ENCODE results near the gene PAGE2.
"Not testable (repeated sequence)": the region's sequence is repeated elsewhere in the genome, so short reads cannot be mapped to it uniquely, and the experiment has no call there.

PAGE2 gene

DNA sequence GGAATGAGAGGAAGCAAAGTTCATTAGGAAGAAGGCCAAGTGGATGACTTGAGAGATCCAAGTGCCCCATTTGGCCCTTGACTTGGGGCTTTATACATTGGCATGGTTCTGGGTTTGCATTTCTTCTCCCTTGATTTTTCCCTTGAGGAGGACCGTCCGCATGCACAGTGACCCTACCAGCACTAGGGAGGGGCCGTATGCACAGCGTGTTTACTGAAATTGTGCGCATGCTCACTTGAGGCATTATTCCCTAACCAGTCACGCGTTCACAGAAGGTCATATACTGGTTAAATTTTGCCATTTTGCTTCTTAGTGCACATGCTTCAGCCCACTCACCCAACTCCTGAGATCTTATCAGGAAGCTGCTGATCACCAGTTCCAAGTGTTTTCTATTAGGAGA lies 35.1 kb downstream of the PAGE2 start:
- Histone ChIP-seq H3K36me3 (ENCODE audit: control insufficient read depth, insufficient read depth, low read length) (no peaks in the 10 kb centered on the region), H3K9me3 (ENCODE audit: control insufficient read depth, low read length) (no peaks in the 10 kb centered on the region), H3K4me1 (ENCODE audit: control insufficient read depth, insufficient read depth, low read length, poor library complexity, severe bottlenecking) (peaks cover 17% of the 10 kb centered on the region), H3K4me3 (ENCODE audit: extremely low read depth, insufficient read depth, low read length, poor library complexity, severe bottlenecking) (no peak overlapping the region), H3K27ac (ENCODE audit: low read depth, low read length, severe bottlenecking) (no peak overlapping the region)
- 95 to 100% methylated on average over 5 to 7 of the region's 7 CpGs for WGBS, 2 experiments (ENCODE audit: insufficient coverage in 2 of 2)

DNA sequence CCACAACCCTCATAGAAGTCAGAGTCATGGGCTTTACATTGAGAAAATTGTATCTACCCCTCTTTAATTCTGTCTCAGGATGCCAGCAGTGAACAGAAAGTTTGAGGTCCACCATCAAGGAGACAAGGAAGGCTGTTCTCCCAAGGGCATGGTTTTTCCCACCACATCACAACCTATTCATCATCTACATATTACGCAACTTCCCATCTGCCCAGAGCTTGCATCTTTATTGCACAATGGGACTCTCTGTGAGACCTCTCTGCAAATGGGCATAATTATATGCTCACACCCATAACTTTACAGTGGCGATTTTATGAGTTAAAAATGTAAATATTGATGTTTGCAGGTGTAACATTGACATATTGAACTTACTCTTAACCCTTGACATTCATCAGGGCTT lies 38.9 kb downstream of the PAGE2 start:
- Histone ChIP-seq H3K9me3 (ENCODE audit: control insufficient read depth, low read length) (no peaks in the 10 kb centered on the region), H3K27ac (ENCODE audit: low read depth, low read length, severe bottlenecking) (no peak overlapping the region), H3K36me3 (ENCODE audit: control insufficient read depth, insufficient read depth, low read length) (no peaks in the 10 kb centered on the region), H3K4me3 (ENCODE audit: extremely low read depth, insufficient read depth, low read length, poor library complexity, severe bottlenecking) (no peak overlapping the region), H3K4me1 (ENCODE audit: control insufficient read depth, insufficient read depth, low read length, poor library complexity, severe bottlenecking) (no peaks in the 10 kb centered on the region)
- no CpG with 5 or more reads among the region's 2 CpGs for WGBS, 2 experiments (ENCODE audit: insufficient coverage in 2 of 2)

DNA sequence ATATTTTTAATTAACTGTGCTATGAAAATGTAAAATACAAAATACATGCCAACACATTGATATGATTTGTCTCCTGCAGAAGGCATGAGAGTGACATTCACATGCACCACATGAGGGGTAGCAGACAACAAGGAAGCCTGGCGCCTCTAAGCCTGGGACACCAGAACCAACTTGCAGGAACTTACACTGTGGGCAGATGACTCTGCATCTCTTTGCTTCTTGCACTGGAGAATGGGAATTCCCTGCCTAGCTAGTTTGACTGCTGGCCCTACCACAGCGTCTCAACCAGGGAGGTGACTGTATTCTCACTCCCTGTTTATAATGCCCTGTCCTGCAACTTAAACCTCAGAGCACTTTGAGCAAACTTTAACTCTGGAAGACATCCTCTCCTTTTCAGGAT lies 40.5 kb downstream of the PAGE2 start:
- no peak overlapping the region for H3K27ac ChIP-seq (ENCODE audit: low read depth, low read length, severe bottlenecking)
- no peaks in the 10 kb centered on the region for H3K36me3 ChIP-seq (ENCODE audit: control insufficient read depth, insufficient read depth, low read length)
- H3K9me3 ChIP-seq (ENCODE audit: control insufficient read depth, low read length) = no peaks in the 10 kb centered on the region
- H3K4me3 ChIP-seq (ENCODE audit: extremely low read depth, insufficient read depth, low read length, poor library complexity, severe bottlenecking) = no peak overlapping the region
- H3K4me1 ChIP-seq (ENCODE audit: control insufficient read depth, insufficient read depth, low read length, poor library complexity, severe bottlenecking) = no peaks in the 10 kb centered on the region
- 52 to 63% methylated on average over 1 to 2 of the region's 2 CpGs for WGBS, 2 experiments (ENCODE audit: insufficient coverage in 2 of 2)

DNA sequence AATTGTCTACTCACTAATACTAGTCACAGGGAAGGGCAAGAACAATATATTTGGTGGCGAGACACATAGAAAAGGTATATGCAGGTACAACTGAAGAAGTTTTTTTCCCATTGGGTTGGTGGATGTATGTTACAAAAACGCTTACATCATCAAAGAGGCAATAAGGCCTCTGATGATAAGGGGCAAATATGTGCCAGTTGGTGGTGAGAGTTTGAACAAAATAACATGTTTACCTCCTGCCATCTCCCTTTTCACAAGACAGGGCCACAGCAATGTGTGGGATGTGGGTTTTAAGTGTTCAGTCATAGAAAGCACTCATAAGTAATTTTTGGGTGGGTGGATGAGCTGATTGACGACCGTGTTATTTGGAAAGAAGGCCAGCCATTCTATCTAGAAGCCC lies 41.7 kb downstream of the PAGE2 start:
- H3K27ac ChIP-seq (ENCODE audit: low read depth, low read length, severe bottlenecking) = no peak overlapping the region
- H3K9me3 ChIP-seq (ENCODE audit: control insufficient read depth, low read length) = no peaks in the 10 kb centered on the region
- no peaks in the 10 kb centered on the region for H3K4me1 ChIP-seq (ENCODE audit: control insufficient read depth, insufficient read depth, low read length, poor library complexity, severe bottlenecking)
- no peaks in the 10 kb centered on the region for H3K36me3 ChIP-seq (ENCODE audit: control insufficient read depth, insufficient read depth, low read length)
- no CpG with 5 or more reads among the region's 4 CpGs for WGBS, 2 experiments (ENCODE audit: insufficient coverage in 2 of 2)
- H3K4me3 ChIP-seq (ENCODE audit: extremely low read depth, insufficient read depth, low read length, poor library complexity, severe bottlenecking) = no peak overlapping the region

DNA sequence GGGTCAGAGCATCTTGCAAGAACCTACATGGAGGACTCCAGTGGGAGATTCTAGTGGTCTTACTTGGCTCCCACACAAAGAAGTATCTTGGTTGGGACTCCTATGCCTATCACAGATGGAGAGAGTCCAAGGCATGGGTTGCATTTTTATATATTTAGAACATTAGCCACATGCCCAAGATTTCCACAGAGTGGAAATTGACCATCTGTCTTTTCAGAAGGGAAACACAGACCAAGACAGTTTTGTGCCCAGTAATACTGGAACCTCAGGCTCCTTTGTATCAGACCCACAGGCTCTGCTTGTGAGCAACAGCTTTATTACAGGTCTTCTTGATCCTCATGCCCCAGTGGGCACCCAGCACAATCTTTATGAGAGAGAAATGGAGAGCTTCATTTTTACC lies 43.6 kb downstream of the PAGE2 start:
- no peaks in the 10 kb centered on the region for H3K4me1 ChIP-seq (ENCODE audit: control insufficient read depth, insufficient read depth, low read length, poor library complexity, severe bottlenecking)
- H3K36me3 ChIP-seq (ENCODE audit: control insufficient read depth, insufficient read depth, low read length) = no peaks in the 10 kb centered on the region
- H3K27ac ChIP-seq (ENCODE audit: low read depth, low read length, severe bottlenecking) = no peak overlapping the region
- H3K4me3 ChIP-seq (ENCODE audit: extremely low read depth, insufficient read depth, low read length, poor library complexity, severe bottlenecking) = no peak overlapping the region
- H3K9me3 ChIP-seq (ENCODE audit: control insufficient read depth, low read length) = no peaks in the 10 kb centered on the region

DNA sequence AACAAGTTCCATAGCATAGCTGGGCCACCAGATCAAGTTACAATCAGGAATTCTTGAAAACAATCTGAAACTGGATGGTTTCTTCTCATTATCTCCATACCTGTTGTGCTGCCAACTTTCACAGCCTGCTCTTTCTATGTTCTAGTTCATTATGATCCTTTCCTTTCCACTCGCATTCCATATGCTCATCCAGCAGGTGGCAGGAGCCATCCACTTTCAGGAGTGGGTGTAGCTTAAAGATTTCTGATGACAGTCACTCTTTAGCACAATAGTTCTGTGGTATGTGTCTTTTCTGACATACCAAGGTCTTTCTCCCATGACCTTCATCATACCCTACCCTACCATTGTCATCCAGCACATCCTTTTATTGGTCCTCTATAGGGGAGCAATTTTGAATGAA lies 46.4 kb downstream of the PAGE2 start:
- no peaks in the 10 kb centered on the region for H3K9me3 ChIP-seq (ENCODE audit: control insufficient read depth, low read length)
- H3K4me3 ChIP-seq (ENCODE audit: extremely low read depth, insufficient read depth, low read length, poor library complexity, severe bottlenecking) = no peak overlapping the region
- no peaks in the 10 kb centered on the region for H3K36me3 ChIP-seq (ENCODE audit: control insufficient read depth, insufficient read depth, low read length)
- no peak overlapping the region for H3K27ac ChIP-seq (ENCODE audit: low read depth, low read length, severe bottlenecking)
- no CpG with 5 or more reads among the region's 1 CpG for WGBS, 2 experiments (ENCODE audit: insufficient coverage in 2 of 2)
- no peaks in the 10 kb centered on the region for H3K4me1 ChIP-seq (ENCODE audit: control insufficient read depth, insufficient read depth, low read length, poor library complexity, severe bottlenecking)

DNA sequence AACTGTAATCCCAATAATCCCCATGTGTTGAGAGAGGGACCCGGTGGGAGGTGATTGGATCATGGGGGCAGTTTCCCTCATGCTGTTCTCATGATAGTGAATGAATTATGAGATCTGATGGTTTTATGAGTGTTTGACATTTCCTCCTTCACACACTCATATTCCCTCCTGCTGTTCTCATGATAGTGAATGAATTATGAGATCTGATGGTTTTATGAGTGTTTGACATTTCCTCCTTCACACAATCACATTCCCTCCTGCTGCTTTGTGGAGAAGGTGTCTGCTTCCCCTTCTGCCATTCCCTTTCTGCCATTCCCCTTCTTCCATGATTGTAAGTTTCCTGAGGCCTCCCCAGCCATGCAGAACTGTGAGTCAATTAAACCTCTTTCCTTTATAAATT lies 52.0 kb downstream of the PAGE2 start:
- WGBS, 2 experiments (ENCODE audit: insufficient coverage in 2 of 2) = no CpG with 5 or more reads among the region's 1 CpG
- not testable (repeated sequence) for H3K4me3 ChIP-seq (ENCODE audit: extremely low read depth, insufficient read depth, low read length, poor library complexity, severe bottlenecking); H3K9me3 ChIP-seq (ENCODE audit: control insufficient read depth, low read length); H3K36me3 ChIP-seq (ENCODE audit: control insufficient read depth, insufficient read depth, low read length); H3K27ac ChIP-seq (ENCODE audit: low read depth, low read length, severe bottlenecking)
- peaks cover 13% of the 10 kb centered on the region for H3K4me1 ChIP-seq (ENCODE audit: control insufficient read depth, insufficient read depth, low read length, poor library complexity, severe bottlenecking)

All from mesodermal cell (in vitro differentiated cells).